SK-N-SH treated with all-trans-retinoic acid at 6 μM for 48 hours (cell line): ENCODE measurements around the gene RAET1G.

Experiments used
- ATAC-seq: fragments of 200-7000 bp; cut with Tn5 transposase; 3 replicates; pipeline ENCODE4 v1.9.1; 2020; ENCODE audit warnings: mild to moderate bottlenecking, moderate library complexity
- BACH2 ChIP-seq: fragments of 250-450 bp; sonication (Bioruptor Pico); IDR thresholded peaks from 2 replicates; pipeline ENCODE4 v1.9.0; 2021; ENCODE audit warnings: mild to moderate bottlenecking, borderline replicate concordance
- CSRNP3 ChIP-seq: fragments of 250-450 bp; sonication (Bioruptor Pico); IDR thresholded peaks from 2 replicates; pipeline ENCODE4 v1.5.1; 2021; ENCODE audit warnings: mild to moderate bottlenecking, moderate library complexity
- ESRRG ChIP-seq: fragments of 250-450 bp; sonication (Bioruptor Pico); IDR thresholded peaks from 2 replicates; pipeline ENCODE4 v1.6.1; 2021; ENCODE audit warnings: mild to moderate bottlenecking
- ISL1 ChIP-seq: fragments of 250-450 bp; sonication (Bioruptor Pico); IDR thresholded peaks from 2 replicates; pipeline ENCODE4 v2.1.2; 2022; ENCODE audit warnings: mild to moderate bottlenecking, moderate library complexity
- PATZ1 ChIP-seq: fragments of 250-450 bp; sonication (Bioruptor Pico); IDR thresholded peaks from 2 replicates; pipeline ENCODE4 v1.8.0; 2020; ENCODE audit warnings: mild to moderate bottlenecking, moderate library complexity, borderline replicate concordance
- POU6F1 ChIP-seq: fragments of 250-450 bp; sonication (Bioruptor Pico); IDR thresholded peaks from 2 replicates; pipeline ENCODE4 v1.8.0; 2021; ENCODE audit warnings: low read depth, mild to moderate bottlenecking, moderate library complexity, borderline replicate concordance
- RARB ChIP-seq: fragments of 250-450 bp; sonication (Bioruptor Pico); IDR thresholded peaks from 2 replicates; pipeline ENCODE4 v1.8.0; 2021; ENCODE audit warnings: mild to moderate bottlenecking, moderate library complexity
- SNAI2 ChIP-seq: fragments of 250-450 bp; sonication (Bioruptor Pico); IDR thresholded peaks from 2 replicates; pipeline ENCODE4 v1.5.0; 2020; ENCODE audit warnings: mild to moderate bottlenecking, moderate library complexity
- TCF4 ChIP-seq: fragments of 250-450 bp; sonication (Bioruptor Pico); IDR thresholded peaks from 2 replicates; pipeline ENCODE4 v1.8.0; 2021; ENCODE audit warnings: mild to moderate bottlenecking, moderate library complexity, borderline replicate concordance
- TOX ChIP-seq: fragments of 250-450 bp; sonication (Bioruptor Pico); IDR thresholded peaks from 2 replicates; pipeline ENCODE4 v1.8.0; 2021; ENCODE audit warnings: mild to moderate bottlenecking, moderate library complexity, borderline replicate concordance
- ZC3H10 ChIP-seq: fragments of 250-450 bp; sonication (Bioruptor Pico); IDR thresholded peaks from 2 replicates; pipeline ENCODE4 v1.5.1; 2021; ENCODE audit warnings: mild to moderate bottlenecking, moderate library complexity
- ZFP3 ChIP-seq: fragments of 250-450 bp; sonication (Bioruptor Pico); IDR thresholded peaks from 2 replicates; pipeline ENCODE4 v1.5.0; 2020; ENCODE audit warnings: mild to moderate bottlenecking, moderate library complexity
- ZNF565 ChIP-seq: fragments of 450-650 bp; formaldehyde crosslinking; conservative IDR thresholded peaks from 2 replicates; pipeline ENCODE4 v1.5.0; 2020; ENCODE audit warnings: low read depth, mild to moderate bottlenecking, moderate library complexity
- ZNF70 ChIP-seq: fragments of 450-650 bp; formaldehyde crosslinking; IDR thresholded peaks from 2 replicates; pipeline ENCODE4 v1.5.0; 2020; ENCODE audit warnings: mild to moderate bottlenecking, moderate library complexity
- ZNF8 ChIP-seq: fragments of 450-650 bp; formaldehyde crosslinking; IDR thresholded peaks from 2 replicates; pipeline ENCODE4 v1.5.0; 2020; ENCODE audit warnings: mild to moderate bottlenecking, moderate library complexity
- TF ChIP-seq, protein P1 (sequence below): fragments of 250-450 bp; sonication (Bioruptor Pico); IDR thresholded peaks from 2 replicates; pipeline ENCODE4 v1.5.0; 2020; ENCODE audit warnings: mild to moderate bottlenecking, moderate library complexity

The RAET1G gene

DNA sequence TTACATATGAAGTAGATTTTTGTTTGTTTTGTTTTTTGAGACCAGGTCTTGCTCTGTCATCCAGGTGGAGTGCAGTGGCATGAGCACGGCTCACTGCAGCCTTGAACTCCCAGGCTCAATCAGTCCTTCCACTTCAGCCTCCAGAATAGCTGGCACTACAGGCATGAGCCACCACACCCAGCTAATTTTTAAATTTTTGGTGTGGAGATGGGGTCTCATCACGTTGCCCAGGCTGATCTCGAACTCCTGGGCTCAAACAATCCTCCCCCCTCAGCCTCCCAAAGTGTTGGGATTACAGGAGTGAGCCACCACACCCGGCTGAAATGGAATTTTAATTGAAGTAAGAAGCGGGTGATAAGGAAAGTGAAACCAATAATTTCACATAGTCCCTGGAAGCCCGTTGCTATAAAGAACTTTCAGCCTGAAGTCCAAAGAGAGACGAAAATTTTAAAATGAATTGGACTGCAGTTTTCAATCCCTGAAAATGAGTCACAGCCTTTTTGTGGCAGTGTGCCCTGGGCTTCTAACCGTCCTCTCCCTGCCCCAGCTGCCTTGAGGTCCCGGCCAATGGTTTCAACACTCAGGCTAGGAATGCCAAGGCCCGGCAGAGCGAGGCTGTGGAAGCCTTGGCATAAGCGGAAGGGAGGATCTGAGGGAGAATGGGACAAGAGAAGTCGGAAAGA is 25.8 kb downstream of the RAET1G start:
- TF ChIP-seq ZC3H10 (CRISPR knock-in tag) = no peak
- TF ChIP-seq ZNF8 = no peak
- TF ChIP-seq RARB (CRISPR knock-in tag) = no peak
- TF ChIP-seq POU6F1 (CRISPR knock-in tag) = no peak
- TF ChIP-seq SNAI2 (CRISPR knock-in tag) = no peak
- no peak for TF ChIP-seq ZNF565 (CRISPR knock-in tag)
- TF ChIP-seq, protein P1, sequence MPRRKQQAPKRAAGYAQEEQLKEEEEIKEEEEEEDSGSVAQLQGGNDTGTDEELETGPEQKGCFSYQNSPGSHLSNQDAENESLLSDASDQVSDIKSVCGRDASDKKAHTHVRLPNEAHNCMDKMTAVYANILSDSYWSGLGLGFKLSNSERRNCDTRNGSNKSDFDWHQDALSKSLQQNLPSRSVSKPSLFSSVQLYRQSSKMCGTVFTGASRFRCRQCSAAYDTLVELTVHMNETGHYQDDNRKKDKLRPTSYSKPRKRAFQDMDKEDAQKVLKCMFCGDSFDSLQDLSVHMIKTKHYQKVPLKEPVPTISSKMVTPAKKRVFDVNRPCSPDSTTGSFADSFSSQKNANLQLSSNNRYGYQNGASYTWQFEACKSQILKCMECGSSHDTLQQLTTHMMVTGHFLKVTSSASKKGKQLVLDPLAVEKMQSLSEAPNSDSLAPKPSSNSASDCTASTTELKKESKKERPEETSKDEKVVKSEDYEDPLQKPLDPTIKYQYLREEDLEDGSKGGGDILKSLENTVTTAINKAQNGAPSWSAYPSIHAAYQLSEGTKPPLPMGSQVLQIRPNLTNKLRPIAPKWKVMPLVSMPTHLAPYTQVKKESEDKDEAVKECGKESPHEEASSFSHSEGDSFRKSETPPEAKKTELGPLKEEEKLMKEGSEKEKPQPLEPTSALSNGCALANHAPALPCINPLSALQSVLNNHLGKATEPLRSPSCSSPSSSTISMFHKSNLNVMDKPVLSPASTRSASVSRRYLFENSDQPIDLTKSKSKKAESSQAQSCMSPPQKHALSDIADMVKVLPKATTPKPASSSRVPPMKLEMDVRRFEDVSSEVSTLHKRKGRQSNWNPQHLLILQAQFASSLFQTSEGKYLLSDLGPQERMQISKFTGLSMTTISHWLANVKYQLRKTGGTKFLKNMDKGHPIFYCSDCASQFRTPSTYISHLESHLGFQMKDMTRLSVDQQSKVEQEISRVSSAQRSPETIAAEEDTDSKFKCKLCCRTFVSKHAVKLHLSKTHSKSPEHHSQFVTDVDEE = no peak
- no peak for TF ChIP-seq CSRNP3
- no peak for TF ChIP-seq TOX (CRISPR knock-in tag)
- no peak for TF ChIP-seq BACH2
- no peak for TF ChIP-seq TCF4 (CRISPR knock-in tag)
- TF ChIP-seq ZFP3 = no peak
- peak; percentile 89 for ATAC-seq

DNA sequence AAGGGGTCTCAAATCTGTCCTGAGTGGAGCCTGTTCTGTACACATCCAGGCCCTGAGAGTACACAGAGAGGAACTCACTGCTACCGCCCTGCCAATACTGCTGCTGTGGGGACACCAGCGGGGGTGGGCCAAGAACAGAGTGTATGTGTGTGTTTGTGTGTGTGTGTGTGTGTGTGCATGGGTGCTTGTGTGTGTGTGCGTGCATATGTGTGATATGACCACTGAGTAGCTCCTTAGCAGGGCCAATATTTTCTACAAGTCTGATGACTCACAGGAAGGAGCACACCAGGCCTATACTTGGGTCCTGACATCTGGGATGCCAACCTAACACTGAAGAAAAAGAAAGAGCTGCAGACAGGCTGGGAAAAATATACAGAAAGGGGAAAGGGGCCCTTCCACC is 26.4 kb downstream of the RAET1G start:
- ATAC-seq = peak; percentile 41
- TF ChIP-seq, protein P1 = no peak
- TF ChIP-seq ESRRG = no peak
- no peak for TF ChIP-seq CSRNP3
- no peak for TF ChIP-seq BACH2
- TF ChIP-seq ISL1 = no peak
- TF ChIP-seq SNAI2 (CRISPR knock-in tag) = no peak
- TF ChIP-seq ZNF70 = no peak
- no peak for TF ChIP-seq TCF4 (CRISPR knock-in tag)
- no peak for TF ChIP-seq ZNF565 (CRISPR knock-in tag)
- TF ChIP-seq RARB (CRISPR knock-in tag) = no peak

- peak; percentile 31 for ATAC-seq
- TF ChIP-seq BACH2 (no peak), SNAI2 (CRISPR knock-in tag) (no peak), ZFP3 (no peak), RARB (CRISPR knock-in tag) (no peak), PATZ1 (no peak), TCF4 (CRISPR knock-in tag) (no peak)
- TF ChIP-seq, protein P1 = no peak
Observed at GRCh38 chr6:149895833-149896271, 27.1 kb downstream of the RAET1G start.
